SHP77 treated with DMSO at 0.1 percent for 48 hours (cell line): ENCODE measurements around the gene PBRM1.
A peak's percentile ranks its signal among the peaks of the same experiment; 100 is the strongest.
"Not testable (repeated sequence)": the region's sequence is repeated elsewhere in the genome, so short reads cannot be mapped to it uniquely, and the experiment has no call there.

Experiments
- DNase-seq: peaks from one replicate; lab custom pipeline; 2025; lab: John Stamatoyannopoulos, UW

The PBRM1 gene

DNA sequence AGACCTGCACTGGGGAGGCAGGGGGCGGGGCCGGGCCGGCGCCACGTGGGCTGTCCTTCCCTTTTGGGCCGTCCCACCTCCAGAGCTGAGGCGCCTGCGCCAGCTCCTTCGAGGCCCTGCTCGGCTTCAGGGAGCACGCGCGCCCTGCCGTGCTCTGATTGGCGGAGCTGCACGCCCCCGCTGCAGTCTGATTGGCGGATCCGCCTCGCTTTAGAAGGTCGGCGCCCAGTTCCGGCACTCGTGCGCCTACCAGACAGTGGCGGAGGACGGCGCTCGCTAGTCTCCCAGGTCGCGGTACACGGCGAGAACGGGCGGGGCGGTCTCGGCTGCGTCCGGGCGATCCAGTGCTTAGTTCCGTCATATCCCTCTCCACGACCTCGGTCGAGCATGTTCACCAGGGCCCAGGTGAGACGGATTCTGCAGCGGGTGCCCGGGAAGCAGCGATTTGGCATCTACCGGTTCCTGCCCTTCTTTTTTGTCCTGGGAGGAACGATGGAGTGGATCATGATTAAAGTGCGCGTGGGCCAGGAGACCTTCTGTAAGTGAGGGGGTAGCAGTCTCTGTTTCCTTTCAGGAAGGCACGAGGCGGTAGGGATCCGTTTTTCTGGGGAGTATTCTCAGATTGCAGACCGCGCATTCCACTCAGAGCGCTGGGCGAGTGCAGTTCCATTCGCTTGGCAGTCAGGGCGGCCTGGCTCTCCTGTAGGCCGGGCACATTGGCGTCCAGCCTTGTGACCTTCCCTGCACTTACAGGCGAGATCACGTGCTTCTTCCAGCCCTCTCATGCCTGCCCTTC is 149.1 kb downstream of the PBRM1 start, which contains the start of gene UQCC5:
UQCC5 (plus strand) TSS at position 237 of the 796 bp plus-strand sequence; CDS start at position 388, 151 bp downstream.
- peak; percentile 92 for DNase-seq

GRCh38 chr3:52536112-52536368 is 149.7 kb downstream of the PBRM1 start:
- no peak for DNase-seq

- DNase-seq = no peak
Observed at GRCh38 chr3:52535411-52536111, 150.2 kb downstream of the PBRM1 start.

DNA sequence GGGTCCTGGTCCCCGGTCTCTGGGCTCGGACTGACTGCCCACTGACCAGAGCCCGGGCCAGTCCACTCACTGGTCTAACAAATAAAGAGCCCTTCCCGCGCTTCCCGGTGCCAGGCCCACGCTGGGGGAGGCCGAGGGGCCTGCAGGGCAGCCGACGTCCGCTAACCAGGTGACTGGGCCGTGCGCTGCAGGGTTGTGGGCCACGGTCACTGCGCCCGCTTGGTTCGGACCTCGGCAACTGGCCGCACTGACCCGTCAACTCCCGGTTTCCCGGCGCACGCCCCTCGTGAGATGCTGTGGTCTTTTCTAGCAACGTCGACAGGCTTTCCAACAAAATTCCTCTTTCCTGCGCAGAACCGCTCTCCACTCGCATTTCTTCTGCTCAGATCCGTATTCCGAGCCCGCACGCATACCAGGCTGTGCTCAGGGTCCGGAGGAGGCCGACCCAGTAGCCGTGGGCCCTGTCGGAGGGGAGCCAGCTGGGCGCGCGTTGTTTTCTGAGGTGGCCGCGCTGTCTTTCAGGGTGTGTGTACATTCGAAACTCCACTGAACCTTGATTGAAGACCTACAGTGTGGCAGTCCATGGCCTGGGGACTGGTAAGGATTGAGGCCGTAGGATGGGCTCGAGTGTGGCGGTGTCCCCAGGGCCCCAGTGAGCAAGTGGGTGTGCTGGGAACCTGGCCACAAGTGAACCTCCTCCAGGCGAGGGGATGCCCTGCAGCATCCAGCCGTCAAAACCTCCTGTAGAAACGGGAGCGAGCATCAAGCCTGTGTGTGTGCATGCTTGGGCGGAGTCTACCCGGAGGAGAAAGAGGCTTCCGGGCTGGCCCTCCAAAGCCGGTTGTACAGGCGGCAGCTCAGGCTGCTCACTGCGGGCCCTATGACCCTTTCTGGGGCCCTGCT is 151.2 kb downstream of the PBRM1 start:
- peak; percentile 38 for DNase-seq

- DNase-seq = no peak
Observed at GRCh38 chr3:52533623-52534280, 152.0 kb downstream of the PBRM1 start, which contains the start of gene NT5DC2. Gene NT5DC2, minus strand, starts transcription at chr3:52533857. Its CDS starts 120 bp downstream, at chr3:52533737.

GRCh38 chr3:52532838-52533622 is 152.7 kb downstream of the PBRM1 start:
- DNase-seq = no peak

GRCh38 chr3:52532517-52532837 is 153.2 kb downstream of the PBRM1 start:
- no peak for DNase-seq

- no peak for DNase-seq
Observed at GRCh38 chr3:52531860-52532516, 153.7 kb downstream of the PBRM1 start.

DNA sequence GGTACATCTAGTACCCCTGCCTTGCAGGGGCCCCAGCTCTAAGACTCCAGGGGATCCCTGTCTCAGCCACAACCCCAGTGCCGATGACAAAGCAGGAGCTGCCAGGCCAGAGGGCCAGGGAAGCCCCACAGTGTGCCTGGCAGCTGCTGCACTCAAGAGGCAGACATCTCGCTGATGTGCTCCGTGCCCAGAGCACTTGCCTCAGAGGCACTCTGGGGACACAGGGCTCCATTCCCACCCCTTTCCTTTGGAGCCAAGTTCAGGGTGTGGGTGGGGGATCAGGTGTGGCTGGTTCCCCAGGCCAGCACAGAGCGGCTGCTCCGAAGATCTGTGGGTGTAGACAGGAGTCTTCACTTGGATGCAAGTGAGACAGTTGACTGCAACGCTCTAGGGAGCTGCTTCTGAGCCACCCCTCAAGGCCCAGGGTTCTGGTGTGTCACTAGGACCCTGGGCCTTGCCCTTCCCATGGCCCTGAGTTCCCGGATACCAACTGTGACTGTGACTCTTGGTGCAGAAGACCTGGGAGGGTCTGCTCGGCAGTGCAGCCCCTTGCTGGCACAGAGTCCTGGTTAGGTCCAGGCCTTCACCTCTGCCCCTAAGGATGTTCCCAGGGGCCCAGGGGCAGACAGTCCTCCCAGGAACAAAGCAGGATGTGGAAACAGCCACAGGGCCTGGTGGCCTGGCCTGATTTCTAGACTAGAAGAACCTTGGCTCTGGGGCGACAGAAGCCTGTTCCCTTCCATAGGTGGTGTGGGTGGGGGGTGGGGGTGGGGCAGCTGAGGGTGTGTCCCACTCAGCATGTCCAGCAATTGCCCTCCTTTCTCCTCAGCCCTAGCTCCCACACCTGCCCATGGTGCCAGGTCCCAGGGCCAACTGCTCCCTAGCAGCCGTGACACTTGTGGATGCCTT is 154.5 kb downstream of the PBRM1 start:
- no peak for DNase-seq

DNA sequence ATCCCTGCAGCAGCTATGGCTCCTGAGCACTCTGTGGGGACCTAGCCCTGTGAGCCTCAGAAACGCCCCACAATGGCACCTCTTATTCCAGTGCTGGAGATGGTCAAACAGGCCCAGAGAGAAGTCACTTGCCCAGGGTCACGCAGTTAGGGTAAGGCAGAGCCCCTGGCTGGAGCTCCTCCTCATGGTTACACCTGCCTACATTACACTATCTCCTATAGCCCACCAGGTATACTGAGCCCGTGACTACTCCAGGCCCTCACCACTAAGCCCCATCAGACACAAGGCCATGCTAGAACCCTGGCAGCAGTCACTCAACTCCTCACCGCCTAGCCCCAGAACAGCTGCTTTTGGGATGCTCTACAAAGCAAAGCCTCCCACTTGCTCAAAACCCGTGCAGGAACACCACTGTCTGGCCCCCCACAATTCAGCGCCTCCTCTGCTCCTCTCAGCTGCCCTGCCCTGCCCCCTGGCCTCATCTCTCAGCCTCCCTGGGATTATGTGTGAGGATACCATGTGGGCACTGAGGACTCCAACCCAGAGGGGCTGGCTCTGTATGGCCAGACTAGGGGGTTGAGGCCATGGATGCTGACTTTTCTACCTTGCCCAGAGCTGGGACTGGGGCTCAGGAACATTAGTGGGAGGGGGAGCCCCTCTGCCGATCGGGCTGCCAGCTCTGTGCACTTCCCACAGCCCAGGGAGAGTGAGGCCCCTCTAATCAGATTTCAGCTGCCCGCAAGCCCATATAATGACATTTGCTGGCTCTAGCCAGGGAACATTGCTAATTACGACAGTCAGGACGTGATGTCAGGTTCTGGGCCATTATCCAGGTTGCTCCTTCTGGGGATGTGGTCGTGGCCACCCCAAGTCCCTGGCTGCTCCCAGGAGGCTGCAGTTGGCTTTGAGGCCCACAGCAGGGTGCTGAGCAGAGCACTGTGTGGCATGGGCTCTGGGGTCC is 156.1 kb downstream of the PBRM1 start:
- DNase-seq = no peak

DNA sequence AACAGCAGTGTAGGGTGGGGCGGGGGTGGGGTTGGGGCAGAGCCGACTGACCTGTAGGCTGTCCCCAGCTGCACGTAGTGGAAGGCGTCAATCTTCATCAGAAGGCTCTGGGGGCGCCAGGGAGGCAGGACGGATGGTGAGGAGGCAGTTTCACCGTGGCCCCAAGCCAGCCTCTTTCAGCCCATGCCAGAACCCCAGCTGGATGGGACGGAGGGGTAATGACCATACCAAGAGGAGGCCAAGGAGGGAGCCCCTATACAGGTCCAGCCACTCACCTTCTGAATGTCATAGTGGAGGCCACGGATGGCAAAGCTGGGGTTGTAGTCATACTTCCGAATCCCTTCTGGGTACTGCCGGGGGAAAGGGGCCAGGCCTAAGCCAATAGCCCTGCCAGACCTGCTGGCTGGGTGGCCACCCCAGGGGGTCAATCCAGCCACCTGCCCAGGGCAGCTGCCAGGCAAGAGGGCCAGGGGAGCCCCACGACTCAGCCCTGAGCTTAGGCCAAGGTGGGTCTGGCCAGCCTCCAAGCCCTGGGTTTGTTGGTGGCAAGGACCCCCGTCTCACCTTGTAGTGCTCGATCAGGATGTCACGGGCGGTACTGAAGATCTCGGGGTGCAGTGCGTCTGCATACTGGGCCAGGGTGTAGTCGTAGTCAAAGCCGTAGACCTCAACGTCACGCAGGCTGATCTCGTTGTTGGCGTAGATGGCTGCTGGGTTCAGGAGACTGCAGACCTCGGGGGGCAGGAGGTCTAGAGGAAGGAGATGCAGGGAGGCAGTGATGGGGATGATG is 156.9 kb downstream of the PBRM1 start:
- no peak for DNase-seq

- DNase-seq = no peak
Observed at GRCh38 chr3:52527732-52528585, 157.8 kb downstream of the PBRM1 start.

GRCh38 chr3:52527039-52527731 is 158.5 kb downstream of the PBRM1 start:
- no peak for DNase-seq

- not testable (repeated sequence) for DNase-seq
Observed at GRCh38 chr3:52526671-52527038, 159.1 kb downstream of the PBRM1 start.

- DNase-seq = no peak
Observed at GRCh38 chr3:52525680-52526561, 159.8 kb downstream of the PBRM1 start.
